Activated naive CD8-positive, alpha-beta T cell treated with anti-CD3 and anti-CD28 coated beads, Interleukin-2, amount 10 ng/mL, durations not matched to agents 7 days and 5 days (primary cell): Measurements from ENCODE around the gene TNFAIP3. TPM values are rescaled to one million over a fixed set of nuclear protein-coding genes. Genes with fewer than 3 reads are reported as not detected.

Experiments used
- ATAC-seq: fragments of 150-1000 bp; cut with Tn5 transposase; one replicate; pipeline ENCODE4 v1.10.0; 2021; ENCODE audit warnings: low read depth, moderate library complexity
- POLR2A ChIA-PET: fragments of 350-600 bp; sonication (Branson Sonifier 250); formaldehyde crosslinking; loops from one replicate; lab custom pipeline; 2021; ENCODE audit warnings: antibody characterized with exemption; lab: Charles Lee
- DNase-seq: peaks from one replicate; pipeline ENCODE4 v3.0.0; 2021
- H3K27ac Mint-ChIP-seq: one replicate; pipeline ENCODE4 v1.8.0; 2022; ENCODE audit warnings: mild to moderate bottlenecking, mixed read lengths
- H3K27me3 Mint-ChIP-seq: one replicate; pipeline ENCODE4 v1.8.0; 2022; ENCODE audit warnings: mild to moderate bottlenecking, moderate library complexity, mixed read lengths
- H3K36me3 Mint-ChIP-seq: one replicate; pipeline ENCODE4 v1.8.0; 2021; ENCODE audit warnings: mild to moderate bottlenecking, mixed read lengths
- H3K4me1 Mint-ChIP-seq: one replicate; pipeline ENCODE4 v1.8.0; 2021; ENCODE audit warnings: mixed read lengths
- H3K4me3 Mint-ChIP-seq: one replicate; pipeline ENCODE4 v1.8.0; 2022; ENCODE audit warnings: mild to moderate bottlenecking, moderate library complexity, mixed read lengths
- H3K9me3 Mint-ChIP-seq: one replicate; pipeline ENCODE4 v1.8.0; 2021; ENCODE audit warnings: mixed read lengths
- total RNA-seq, 2 experiments: library from RNA; stranded (reverse); gene quantifications; one replicate each; pipeline ENCODE4 v1.2.3, GENCODE V29; 2021

TNFAIP3 gene
- total RNA-seq, 2 experiments from 2014 or later: 88.6 to 89.5 TPM

DNA sequence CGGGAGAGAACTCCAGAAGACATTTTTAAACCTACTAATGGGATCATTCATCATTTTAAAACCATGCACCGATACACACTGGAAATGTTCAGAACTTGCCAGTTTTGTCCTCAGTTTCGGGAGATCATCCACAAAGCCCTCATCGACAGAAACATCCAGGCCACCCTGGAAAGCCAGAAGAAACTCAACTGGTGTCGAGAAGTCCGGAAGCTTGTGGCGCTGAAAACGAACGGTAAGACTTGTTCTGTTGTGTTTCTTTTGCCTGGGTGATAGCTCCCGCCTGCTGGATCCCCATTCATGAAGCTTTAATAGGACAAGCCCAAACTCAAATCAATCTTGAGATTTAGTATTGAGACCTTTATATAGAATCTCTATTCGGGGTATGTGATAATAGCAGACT lies 4.2 kb downstream of the TNFAIP3 start:
- H3K27ac Mint-ChIP-seq: peak overlapping the region; percentile 95
- no peaks in the 10 kb centered on the region for H3K9me3 Mint-ChIP-seq
- ATAC-seq (no peak), DNase-seq (no peak)
- POLR2A ChIA-PET: interaction anchor here (0.9 to 2.3 kb wide), 6 partner anchors 9 to 172 kb away, joined by 3 to 11 read pairs (median 4); no protein-coding TSS in a partner anchor
- peak overlapping the region; percentile 90 for H3K4me3 Mint-ChIP-seq
- H3K36me3 Mint-ChIP-seq: peaks cover 39% of the 10 kb centered on the region
- H3K4me1 Mint-ChIP-seq: peaks cover 66% of the 10 kb centered on the region
- no peaks in the 10 kb centered on the region for H3K27me3 Mint-ChIP-seq

DNA sequence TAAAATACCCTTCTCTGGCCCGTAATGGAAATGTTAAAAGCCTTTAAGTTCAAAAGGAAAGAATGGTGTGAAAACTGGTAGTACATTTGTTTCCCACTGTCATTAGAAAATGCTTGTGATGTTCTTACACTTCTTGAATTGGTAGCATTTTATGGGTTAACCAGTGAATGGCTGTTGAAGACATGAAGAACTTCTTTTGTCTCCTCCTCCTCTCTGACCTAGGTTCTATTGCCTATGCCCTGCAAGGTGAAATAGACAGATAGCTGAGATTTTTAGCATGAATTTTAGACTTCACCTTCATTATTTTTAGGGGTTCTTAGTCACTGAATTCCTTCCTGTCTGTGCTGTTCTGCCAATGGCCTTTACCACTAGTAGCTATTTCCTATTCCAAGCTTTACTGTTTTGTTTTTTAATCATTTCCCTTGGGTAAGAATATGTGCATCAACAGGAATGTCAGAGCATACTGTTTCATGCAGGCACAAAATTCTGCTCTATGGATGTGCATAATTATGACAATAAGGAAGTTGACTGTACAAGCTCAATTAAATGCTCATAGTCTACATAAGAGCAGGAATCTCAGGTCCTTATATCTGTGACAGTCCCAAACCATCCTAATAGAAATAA lies 4.9 kb downstream of the TNFAIP3 start:
- Mint-ChIP-seq H3K4me1 (peaks cover 66% of the 10 kb centered on the region), H3K27ac (peak overlapping the region; percentile 35), H3K9me3 (no peaks in the 10 kb centered on the region), H3K27me3 (no peaks in the 10 kb centered on the region), H3K4me3 (peak overlapping the region; percentile 90), H3K36me3 (peaks cover 44% of the 10 kb centered on the region)
- POLR2A ChIA-PET: interaction anchor here (1.4 to 2.3 kb wide), 3 partner anchors 9 to 173 kb away, joined by 4 to 11 read pairs (median 4); no protein-coding TSS in a partner anchor
- DNase-seq (no peak), ATAC-seq (no peak)

DNA sequence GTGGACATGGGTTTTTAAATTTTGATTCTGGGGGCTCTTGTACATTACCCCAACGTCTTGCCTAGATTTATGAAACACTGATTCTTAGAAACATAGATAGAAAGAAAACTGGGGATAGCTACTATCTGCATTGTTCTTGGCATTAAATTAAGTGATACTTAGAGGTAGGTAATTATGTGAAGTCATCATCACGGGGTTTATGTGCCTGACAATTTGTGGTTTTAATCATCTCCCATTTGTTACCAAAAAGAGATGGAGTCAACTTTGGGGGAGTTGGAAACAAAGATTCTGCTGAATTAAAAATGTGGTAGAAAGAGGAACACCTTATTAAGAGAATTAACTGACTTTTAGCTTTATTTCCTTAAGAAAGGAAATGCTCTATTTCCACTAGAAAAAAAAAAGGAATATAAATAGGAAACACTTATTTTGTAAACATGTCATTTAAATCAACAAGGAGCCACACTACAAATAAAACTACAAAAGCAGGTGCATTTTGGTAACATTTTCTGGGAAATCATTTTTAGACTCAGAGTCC lies 5.6 kb downstream of the TNFAIP3 start:
- Mint-ChIP-seq H3K27ac (peak overlapping the region; percentile 35), H3K9me3 (no peaks in the 10 kb centered on the region), H3K36me3 (peaks cover 50% of the 10 kb centered on the region), H3K4me3 (peak overlapping the region; percentile 90), H3K4me1 (peaks cover 68% of the 10 kb centered on the region), H3K27me3 (no peaks in the 10 kb centered on the region)
- POLR2A ChIA-PET: interaction anchor here (1.4 kb wide), 1 partner anchor 68 kb away, joined by 4 read pairs; no protein-coding TSS in a partner anchor
- DNase-seq (no peak), ATAC-seq (no peak)

DNA sequence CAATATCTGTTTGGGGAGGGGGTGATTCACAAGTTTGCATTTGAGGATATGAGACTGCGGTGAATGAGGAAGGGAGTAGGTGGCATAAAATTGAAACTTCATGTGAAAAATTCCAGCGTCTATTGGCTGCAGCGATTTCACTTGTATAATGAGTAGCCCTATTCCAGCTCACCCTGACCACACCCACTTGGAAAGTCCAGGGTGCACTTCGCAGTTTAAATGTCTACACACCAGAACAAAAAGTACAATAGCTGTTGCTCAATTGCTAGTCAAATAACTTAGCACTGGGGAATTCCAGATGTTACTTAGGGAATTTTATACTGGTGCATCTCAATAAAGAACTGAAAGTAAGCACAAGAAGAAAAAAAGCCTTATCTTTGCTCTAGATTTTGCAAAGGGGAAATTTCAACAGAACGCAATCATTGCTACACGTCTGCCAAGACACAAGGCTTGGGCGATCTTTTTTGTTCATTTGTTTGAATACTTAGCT lies 6.3 kb downstream of the TNFAIP3 start:
- peak overlapping the region; percentile 90 for H3K4me3 Mint-ChIP-seq
- H3K36me3 Mint-ChIP-seq: peaks cover 54% of the 10 kb centered on the region
- DNase-seq (no peak), ATAC-seq (peak; percentile 8)
- no peaks in the 10 kb centered on the region for H3K9me3 Mint-ChIP-seq
- POLR2A ChIA-PET: no interaction called here
- H3K27ac Mint-ChIP-seq: peak overlapping the region; percentile 31
- no peaks in the 10 kb centered on the region for H3K27me3 Mint-ChIP-seq
- peaks cover 65% of the 10 kb centered on the region for H3K4me1 Mint-ChIP-seq

DNA sequence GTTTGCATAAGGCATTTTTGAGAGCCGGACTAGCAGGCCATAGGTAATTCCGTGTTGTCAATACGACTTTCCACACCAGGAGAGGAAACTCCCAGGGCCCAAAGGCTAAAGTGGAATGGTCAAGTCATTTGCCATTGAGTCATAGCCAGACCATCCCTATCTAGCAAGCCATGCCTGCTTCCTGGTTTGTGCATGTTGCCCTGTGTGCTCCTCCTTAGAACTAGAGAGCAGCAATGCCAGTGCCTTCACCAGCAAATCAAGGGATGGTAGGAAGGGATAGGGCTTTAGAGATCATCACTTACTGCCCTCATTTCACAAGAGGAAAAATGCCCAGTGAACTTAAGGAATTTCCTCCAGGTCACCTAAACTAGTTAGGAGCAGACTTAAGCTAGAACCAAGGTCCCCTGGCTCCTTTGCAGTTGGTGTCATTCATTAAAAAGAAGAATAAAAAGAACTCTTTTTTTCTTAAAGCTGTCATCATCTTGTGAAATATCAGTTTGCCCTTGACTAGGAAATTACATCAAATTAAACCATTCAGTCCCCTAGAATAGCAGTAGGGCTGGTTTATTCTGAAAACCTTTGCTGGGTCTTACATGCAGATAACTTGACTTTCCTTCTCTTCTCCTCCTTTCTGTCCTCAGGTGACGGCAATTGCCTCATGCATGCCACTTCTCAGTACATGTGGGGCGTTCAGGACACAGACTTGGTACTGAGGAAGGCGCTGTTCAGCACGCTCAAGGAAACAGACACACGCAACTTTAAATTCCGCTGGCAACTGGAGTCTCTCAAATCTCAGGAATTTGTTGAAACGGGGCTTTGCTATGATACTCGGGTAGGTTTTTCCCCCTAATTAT lies 7.4 kb downstream of the TNFAIP3 start:
- H3K4me3 Mint-ChIP-seq: no peak overlapping the region
- peaks cover 50% of the 10 kb centered on the region for H3K36me3 Mint-ChIP-seq
- H3K27me3 Mint-ChIP-seq: no peaks in the 10 kb centered on the region
- POLR2A ChIA-PET: no interaction called here
- peak overlapping the region; percentile 56 for H3K27ac Mint-ChIP-seq
- ATAC-seq: no peak
- no peaks in the 10 kb centered on the region for H3K9me3 Mint-ChIP-seq
- no peak for DNase-seq
- H3K4me1 Mint-ChIP-seq: peaks cover 58% of the 10 kb centered on the region

DNA sequence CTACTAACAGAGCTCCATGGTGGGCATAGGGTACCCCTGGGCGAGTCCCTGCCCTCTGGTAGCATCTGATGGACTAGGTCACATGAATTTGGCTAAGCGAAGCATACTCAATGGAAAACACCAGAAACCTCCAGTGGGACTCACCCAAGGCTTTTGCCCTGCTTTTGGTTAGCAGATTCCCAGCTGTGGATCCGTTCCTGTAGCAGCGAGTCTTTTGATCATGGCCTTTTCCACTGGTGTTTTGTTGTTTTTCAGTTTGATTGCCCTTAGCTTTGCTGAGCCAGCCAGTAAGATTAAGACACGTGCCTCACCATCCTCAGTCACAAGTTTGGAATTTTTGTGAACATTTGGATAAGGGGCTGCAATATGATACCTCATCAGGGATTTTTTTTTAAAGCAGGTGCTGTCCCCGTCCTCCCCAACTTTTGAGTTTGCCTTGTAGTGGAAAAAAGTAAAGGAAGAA lies 8.0 kb downstream of the TNFAIP3 start:
- no peak for DNase-seq
- Mint-ChIP-seq H3K4me3 (no peak overlapping the region), H3K36me3 (peaks cover 51% of the 10 kb centered on the region), H3K27me3 (no peaks in the 10 kb centered on the region), H3K9me3 (no peaks in the 10 kb centered on the region), H3K27ac (no peak overlapping the region), H3K4me1 (peaks cover 54% of the 10 kb centered on the region)
- POLR2A ChIA-PET: interaction anchor here (0.7 kb wide), 1 partner anchor 167 kb away, joined by 3 read pairs; no protein-coding TSS in a partner anchor
- no peak for ATAC-seq

DNA sequence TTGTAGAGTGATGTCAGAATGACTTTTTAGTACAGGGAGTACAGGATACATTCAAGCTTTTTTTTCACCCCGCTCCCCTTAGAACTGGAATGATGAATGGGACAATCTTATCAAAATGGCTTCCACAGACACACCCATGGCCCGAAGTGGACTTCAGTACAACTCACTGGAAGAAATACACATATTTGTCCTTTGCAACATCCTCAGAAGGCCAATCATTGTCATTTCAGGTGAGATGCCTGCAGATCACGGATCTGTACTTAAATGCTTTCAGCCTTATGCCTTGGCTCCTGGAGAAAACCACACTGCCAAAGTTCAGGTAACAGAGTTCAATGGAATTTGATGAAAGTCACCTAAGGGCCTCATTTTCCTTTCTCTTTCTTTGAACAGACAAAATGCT lies 8.5 kb downstream of the TNFAIP3 start:
- POLR2A ChIA-PET: interaction anchor here (0.7 kb wide), 1 partner anchor 168 kb away, joined by 3 read pairs; no protein-coding TSS in a partner anchor
- peaks cover 51% of the 10 kb centered on the region for H3K36me3 Mint-ChIP-seq
- no peaks in the 10 kb centered on the region for H3K9me3 Mint-ChIP-seq
- no peak for DNase-seq
- ATAC-seq: no peak
- no peak overlapping the region for H3K4me3 Mint-ChIP-seq
- H3K27ac Mint-ChIP-seq: peak overlapping the region; percentile 40
- H3K4me1 Mint-ChIP-seq: peaks cover 50% of the 10 kb centered on the region
- no peaks in the 10 kb centered on the region for H3K27me3 Mint-ChIP-seq

DNA sequence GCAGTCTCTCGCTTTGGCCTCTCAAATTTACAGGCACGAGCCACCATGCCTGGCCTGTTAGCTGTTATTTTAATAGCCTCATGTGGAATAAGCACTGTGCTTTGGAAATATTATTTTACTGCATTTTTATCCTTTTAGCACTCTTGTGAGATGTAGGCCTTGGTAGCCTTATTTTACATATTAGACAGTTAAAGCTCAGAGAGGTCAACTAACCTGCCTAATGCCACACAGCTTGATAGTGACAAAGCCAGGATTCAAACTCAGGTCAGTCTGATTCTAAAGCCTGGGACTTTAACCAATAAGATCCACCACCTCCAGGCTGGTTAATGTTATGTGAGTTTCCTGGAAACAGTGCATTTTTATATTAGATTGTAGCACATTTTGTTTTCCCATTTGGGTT lies 9.5 kb downstream of the TNFAIP3 start:
- peaks cover 52% of the 10 kb centered on the region for H3K36me3 Mint-ChIP-seq
- no peak overlapping the region for H3K4me3 Mint-ChIP-seq
- peaks cover 48% of the 10 kb centered on the region for H3K4me1 Mint-ChIP-seq
- no peaks in the 10 kb centered on the region for H3K27me3 Mint-ChIP-seq
- no peaks in the 10 kb centered on the region for H3K9me3 Mint-ChIP-seq
- ATAC-seq: no peak
- H3K27ac Mint-ChIP-seq: no peak overlapping the region
- POLR2A ChIA-PET: no interaction called here
- no peak for DNase-seq

DNA sequence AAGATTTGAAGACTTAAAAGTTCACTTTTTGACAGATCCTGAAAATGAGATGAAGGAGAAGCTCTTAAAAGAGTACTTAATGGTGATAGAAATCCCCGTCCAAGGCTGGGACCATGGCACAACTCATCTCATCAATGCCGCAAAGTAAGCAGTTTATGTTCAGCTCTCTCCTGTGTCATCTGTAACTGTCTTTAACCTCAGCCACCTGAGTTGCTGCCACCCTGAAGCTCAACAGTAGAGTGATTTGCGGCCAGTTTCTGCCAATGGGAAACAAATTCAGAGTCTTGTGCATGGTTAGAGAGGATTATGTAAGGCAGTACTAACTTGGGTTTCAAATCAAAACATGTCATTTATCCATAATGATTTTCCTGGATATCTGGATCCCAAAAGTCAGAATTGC lies 10.1 kb downstream of the TNFAIP3 start:
- POLR2A ChIA-PET: no interaction called here
- no peak overlapping the region for H3K4me3 Mint-ChIP-seq
- no peak for ATAC-seq
- H3K27ac Mint-ChIP-seq: no peak overlapping the region
- peaks cover 50% of the 10 kb centered on the region for H3K36me3 Mint-ChIP-seq
- H3K9me3 Mint-ChIP-seq: no peaks in the 10 kb centered on the region
- DNase-seq: no peak
- H3K4me1 Mint-ChIP-seq: peaks cover 43% of the 10 kb centered on the region
- no peaks in the 10 kb centered on the region for H3K27me3 Mint-ChIP-seq

DNA sequence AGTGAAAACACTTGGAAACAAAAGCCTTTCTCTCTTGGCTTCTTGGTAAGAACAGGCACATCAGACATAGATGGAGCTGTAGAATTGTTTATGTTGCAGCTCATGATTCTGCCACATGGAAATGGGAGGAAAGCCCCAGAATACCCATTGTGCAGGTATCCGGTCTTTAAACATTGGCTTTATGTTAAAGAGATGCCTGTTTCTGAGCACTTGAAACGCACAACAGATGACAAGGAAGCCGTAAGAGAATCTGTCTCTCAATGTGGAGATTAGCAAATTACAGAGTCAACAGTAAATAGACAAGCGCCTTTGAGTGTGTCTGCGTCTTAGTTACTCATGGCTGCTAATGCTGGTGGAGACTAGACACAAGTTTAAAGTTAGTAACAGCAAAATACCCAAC lies 10.5 kb downstream of the TNFAIP3 start:
- Mint-ChIP-seq H3K9me3 (no peaks in the 10 kb centered on the region), H3K4me3 (no peak overlapping the region), H3K27ac (no peak overlapping the region), H3K27me3 (no peaks in the 10 kb centered on the region), H3K4me1 (peaks cover 43% of the 10 kb centered on the region), H3K36me3 (peaks cover 49% of the 10 kb centered on the region)
- DNase-seq: no peak
- POLR2A ChIA-PET: no interaction called here
- no peak for ATAC-seq

DNA sequence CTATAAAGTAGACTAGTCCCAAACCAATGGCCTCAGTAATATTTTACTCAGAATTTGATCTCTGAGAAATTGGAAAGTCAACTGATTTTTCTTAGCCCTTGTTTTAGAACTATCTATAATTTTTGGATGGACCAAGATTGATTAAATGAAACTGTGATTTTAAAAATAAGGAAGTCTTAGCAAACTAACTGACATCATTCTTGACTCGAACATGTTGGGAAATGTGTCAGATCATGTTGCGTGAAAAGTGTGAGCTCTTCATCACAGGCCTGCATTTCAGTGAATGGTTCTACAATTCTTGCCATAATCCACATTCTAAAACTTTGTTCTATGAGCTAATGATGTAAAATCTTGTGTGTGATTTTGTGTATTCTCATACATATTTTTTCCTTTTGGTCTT lies 11.0 kb downstream of the TNFAIP3 start:
- H3K9me3 Mint-ChIP-seq: no peaks in the 10 kb centered on the region
- ATAC-seq (no peak), DNase-seq (no peak)
- POLR2A ChIA-PET: no interaction called here
- H3K36me3 Mint-ChIP-seq: peaks cover 46% of the 10 kb centered on the region
- H3K27me3 Mint-ChIP-seq: no peaks in the 10 kb centered on the region
- H3K4me1 Mint-ChIP-seq: peaks cover 41% of the 10 kb centered on the region
- H3K4me3 Mint-ChIP-seq: no peak overlapping the region
- no peak overlapping the region for H3K27ac Mint-ChIP-seq

DNA sequence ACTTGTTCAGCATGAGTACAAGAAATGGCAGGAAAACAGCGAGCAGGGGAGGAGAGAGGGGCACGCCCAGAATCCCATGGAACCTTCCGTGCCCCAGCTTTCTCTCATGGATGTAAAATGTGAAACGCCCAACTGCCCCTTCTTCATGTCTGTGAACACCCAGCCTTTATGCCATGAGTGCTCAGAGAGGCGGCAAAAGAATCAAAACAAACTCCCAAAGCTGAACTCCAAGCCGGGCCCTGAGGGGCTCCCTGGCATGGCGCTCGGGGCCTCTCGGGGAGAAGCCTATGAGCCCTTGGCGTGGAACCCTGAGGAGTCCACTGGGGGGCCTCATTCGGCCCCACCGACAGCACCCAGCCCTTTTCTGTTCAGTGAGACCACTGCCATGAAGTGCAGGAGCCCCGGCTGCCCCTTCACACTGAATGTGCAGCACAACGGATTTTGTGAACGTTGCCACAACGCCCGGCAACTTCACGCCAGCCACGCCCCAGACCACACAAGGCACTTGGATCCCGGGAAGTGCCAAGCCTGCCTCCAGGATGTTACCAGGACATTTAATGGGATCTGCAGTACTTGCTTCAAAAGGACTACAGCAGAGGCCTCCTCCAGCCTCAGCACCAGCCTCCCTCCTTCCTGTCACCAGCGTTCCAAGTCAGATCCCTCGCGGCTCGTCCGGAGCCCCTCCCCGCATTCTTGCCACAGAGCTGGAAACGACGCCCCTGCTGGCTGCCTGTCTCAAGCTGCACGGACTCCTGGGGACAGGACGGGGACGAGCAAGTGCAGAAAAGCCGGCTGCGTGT lies 11.6 kb downstream of the TNFAIP3 start:
- H3K4me1 Mint-ChIP-seq: peaks cover 40% of the 10 kb centered on the region
- H3K36me3 Mint-ChIP-seq: peaks cover 40% of the 10 kb centered on the region
- no peak overlapping the region for H3K4me3 Mint-ChIP-seq
- POLR2A ChIA-PET: no interaction called here
- no peaks in the 10 kb centered on the region for H3K9me3 Mint-ChIP-seq
- ATAC-seq: no peak
- H3K27me3 Mint-ChIP-seq: no peaks in the 10 kb centered on the region
- no peak for DNase-seq
- no peak overlapping the region for H3K27ac Mint-ChIP-seq
